NCI-H2081 treated with DMSO at 0.1 percent for 48 hours (cell line): ENCODE results near the gene TMEM95.

ENCODE experiments used
- DNase-seq: peaks from one replicate; lab custom pipeline; 2025; lab: John Stamatoyannopoulos, UW

The TMEM95 gene

DNA sequence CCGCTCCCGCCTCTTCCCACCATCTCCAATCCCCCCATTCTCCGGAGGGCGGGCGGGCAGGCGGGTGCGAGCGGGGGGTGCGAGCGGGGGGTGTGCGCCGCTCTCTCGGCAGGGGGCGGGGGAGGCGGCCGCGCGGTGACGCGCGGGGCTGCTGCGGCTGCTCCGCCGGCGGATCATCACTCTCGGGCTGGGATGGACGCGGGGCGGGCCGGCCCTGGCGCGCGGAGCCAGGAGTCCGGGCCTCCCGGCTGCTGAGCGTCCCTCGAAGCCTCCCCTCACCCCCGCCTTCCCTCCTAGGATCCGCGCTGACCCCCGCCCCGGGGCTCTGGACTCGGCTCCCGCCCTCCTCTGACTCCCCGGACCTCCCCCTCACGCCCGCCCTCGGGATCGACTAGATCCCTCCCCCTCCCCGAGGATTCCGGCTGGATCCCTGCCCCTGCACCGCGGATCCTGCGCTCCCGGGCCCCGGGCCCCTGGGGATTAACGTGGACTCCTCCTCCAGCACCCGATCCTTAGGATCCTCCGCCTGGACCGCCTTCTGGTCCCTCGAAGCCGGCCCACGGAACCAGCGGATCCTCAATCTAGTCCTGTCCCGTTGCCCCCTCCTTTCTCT, 49.9 kb downstream of the TMEM95 start:
- no peak for DNase-seq

DNA sequence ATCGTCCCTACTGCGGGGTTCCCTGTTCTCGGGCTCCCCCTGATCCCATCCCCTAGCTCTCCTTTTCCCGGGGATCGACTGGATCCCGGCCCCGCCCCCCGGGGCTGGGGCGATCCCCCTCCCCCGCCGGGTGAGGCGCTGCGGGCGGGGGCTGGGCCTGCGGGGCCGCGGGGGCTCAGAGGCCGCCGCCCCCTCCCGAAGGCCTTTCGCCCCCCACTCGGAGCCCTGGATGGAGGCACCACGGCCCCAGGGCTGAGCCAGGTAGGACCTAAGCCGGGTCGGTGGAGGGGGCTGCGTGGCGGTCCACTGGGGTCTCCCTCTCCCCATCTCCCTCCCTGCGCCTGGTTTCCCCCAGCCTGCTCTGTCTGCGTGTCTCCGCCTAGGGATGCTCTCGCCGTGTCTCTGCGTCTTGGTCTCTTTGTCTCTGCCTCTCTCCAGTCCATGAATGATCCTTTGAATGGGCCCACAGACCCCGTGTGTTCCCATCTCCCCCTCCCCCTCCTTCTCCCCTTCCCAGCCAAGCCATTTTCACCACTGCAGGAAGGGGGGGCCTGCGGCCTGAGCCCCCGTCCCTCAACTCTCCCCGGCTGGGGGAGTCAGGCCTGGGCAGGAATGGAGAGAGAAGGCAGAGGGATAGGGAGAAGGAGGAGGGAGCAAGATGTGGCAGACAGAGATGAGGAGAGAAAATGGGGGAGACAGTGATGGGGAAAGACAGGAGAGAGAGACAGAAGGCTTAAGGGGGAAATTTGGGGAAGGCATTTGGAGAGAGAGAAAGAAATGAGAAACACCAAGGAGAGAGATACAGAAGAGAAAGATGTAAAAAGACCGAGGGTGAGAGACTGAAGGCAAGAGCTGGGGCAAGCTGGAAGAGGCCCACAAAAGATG, 50.6 kb downstream of the TMEM95 start:
- DNase-seq, result no peak

DNA sequence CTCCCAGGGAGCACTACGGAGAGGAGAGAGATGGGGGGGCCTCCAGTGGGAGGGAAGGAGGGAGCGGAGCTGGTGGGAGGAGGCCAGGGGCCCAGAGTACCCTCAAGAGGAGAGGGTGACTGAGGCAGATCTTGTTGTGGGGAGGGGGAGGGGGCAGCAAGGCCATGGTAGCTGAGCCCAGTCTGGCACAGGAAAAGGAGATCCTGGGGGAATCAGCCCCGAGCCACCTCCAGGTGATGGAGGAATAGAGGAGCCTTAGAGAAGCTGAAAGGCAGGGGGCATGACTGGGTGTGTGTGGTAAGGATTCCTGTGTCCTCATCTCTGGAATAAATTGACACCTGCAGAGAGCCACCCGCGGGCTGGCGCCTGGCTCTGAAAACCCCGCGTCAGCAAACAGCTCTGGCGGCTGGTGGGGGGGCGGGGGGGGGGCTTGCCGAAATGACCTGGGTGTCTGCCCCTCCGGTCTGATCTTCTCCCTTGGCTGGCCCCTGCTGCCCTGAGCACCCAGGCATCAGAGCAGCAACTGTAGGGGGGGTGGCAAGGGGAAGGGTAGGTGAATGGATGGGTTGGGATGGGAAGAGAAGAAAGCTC, 51.4 kb downstream of the TMEM95 start:
- no peak for DNase-seq
